Astrocyte (in vitro differentiated cells and primary cell): ENCODE data around the gene DHCR7.
"Not testable (repeated sequence)": the region's sequence is repeated elsewhere in the genome, so short reads cannot be mapped to it uniquely, and the experiment has no call there.

Experiments
- EZH2 ChIP-seq: IDR thresholded peaks from 2 replicates; pipeline ENCODE4 v1.6.1; 2012; ENCODE audit warnings: mild to moderate bottlenecking, low read length, inconsistent platforms; ENCODE audit not compliant: insufficient read depth
- TF ChIP-seq, protein P1 (sequence below): IDR thresholded peaks from 2 replicates; pipeline ENCODE4 v1.5.1; 2011; ENCODE audit warnings: low read depth, mild to moderate bottlenecking, inconsistent platforms, low read length, moderate library complexity; ENCODE audit not compliant: insufficient read depth

DNA sequence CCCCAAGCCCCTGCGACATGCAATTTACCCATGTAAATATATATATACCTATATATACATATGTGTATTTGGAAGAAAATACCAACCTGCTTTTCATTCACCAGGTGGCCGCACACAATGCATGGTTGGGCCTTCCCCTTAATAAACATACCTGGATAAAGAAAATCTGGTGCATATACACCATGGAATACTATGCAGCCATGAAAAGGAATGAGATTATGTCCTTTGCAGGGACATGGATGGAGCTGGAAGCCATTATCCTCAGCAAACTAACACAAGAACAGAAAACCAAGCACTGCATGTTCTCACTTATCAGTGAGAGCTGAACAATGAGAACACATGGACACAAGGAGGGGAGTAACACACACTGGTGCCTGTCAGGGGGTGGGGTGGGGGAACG is 25.9 kb downstream of the DHCR7 start:
- TF ChIP-seq EZH2, result not testable (repeated sequence)
- TF ChIP-seq, protein P1, sequence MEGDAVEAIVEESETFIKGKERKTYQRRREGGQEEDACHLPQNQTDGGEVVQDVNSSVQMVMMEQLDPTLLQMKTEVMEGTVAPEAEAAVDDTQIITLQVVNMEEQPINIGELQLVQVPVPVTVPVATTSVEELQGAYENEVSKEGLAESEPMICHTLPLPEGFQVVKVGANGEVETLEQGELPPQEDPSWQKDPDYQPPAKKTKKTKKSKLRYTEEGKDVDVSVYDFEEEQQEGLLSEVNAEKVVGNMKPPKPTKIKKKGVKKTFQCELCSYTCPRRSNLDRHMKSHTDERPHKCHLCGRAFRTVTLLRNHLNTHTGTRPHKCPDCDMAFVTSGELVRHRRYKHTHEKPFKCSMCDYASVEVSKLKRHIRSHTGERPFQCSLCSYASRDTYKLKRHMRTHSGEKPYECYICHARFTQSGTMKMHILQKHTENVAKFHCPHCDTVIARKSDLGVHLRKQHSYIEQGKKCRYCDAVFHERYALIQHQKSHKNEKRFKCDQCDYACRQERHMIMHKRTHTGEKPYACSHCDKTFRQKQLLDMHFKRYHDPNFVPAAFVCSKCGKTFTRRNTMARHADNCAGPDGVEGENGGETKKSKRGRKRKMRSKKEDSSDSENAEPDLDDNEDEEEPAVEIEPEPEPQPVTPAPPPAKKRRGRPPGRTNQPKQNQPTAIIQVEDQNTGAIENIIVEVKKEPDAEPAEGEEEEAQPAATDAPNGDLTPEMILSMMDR, result not testable (repeated sequence)
